Measurements from ENCODE around the gene SMAD6.

DNA sequence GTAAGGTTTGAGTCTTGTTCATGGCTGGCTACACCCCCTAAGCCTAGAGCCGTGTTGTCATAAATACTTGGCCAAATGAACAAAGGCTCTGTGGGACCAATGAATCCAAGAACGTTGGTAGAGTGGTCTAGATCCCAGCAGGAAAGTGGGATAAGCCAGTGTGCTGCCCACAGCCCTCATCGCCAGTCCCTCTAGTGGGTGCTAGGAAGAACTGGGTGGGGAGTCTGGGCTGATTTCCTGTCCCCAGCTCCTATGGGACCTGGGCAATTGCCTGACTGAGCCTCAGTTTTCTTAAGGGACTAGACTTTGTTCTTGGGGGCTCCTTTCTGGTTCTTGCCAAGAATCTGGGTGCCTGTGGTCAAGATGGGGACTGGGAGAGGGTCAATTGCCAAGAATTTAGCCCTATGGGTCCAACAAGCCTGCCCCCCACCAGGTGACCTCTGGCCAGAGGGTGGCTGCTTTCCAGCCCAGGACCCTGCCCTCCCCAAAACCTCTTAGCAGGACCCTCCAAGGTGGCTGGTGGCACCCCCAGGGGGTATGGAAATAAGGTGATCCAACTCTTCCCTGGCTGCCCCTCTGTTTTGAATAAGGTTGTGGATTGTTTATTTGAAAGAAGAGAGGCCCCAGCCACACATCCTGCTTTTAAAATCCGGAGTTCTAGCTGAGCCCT, 42.7 kb downstream of the SMAD6 start:
- TF ChIP-seq, protein P1, sequence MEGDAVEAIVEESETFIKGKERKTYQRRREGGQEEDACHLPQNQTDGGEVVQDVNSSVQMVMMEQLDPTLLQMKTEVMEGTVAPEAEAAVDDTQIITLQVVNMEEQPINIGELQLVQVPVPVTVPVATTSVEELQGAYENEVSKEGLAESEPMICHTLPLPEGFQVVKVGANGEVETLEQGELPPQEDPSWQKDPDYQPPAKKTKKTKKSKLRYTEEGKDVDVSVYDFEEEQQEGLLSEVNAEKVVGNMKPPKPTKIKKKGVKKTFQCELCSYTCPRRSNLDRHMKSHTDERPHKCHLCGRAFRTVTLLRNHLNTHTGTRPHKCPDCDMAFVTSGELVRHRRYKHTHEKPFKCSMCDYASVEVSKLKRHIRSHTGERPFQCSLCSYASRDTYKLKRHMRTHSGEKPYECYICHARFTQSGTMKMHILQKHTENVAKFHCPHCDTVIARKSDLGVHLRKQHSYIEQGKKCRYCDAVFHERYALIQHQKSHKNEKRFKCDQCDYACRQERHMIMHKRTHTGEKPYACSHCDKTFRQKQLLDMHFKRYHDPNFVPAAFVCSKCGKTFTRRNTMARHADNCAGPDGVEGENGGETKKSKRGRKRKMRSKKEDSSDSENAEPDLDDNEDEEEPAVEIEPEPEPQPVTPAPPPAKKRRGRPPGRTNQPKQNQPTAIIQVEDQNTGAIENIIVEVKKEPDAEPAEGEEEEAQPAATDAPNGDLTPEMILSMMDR (conservative IDR thresholded peaks at IDR 0.05; ENCODE audit: low read depth, low read length): no peak
- TF ChIP-seq EZH2 (IDR thresholded peaks at IDR 0.05; ENCODE audit: low read length, unreplicated experiment) (no peak), EZH2phosphoT487 (IDR thresholded peaks at IDR 0.05; ENCODE audit: borderline replicate concordance, low read length) (no peak)
